HS-27A (cell line): ENCODE measurements around the gene MVB12B.

Source experiments
- DNase-seq: peaks from one replicate; pipeline ENCODE4 v3.0.0-alpha.2; 2012; ENCODE audit warnings: low read depth, missing footprints

Gene MVB12B

DNA sequence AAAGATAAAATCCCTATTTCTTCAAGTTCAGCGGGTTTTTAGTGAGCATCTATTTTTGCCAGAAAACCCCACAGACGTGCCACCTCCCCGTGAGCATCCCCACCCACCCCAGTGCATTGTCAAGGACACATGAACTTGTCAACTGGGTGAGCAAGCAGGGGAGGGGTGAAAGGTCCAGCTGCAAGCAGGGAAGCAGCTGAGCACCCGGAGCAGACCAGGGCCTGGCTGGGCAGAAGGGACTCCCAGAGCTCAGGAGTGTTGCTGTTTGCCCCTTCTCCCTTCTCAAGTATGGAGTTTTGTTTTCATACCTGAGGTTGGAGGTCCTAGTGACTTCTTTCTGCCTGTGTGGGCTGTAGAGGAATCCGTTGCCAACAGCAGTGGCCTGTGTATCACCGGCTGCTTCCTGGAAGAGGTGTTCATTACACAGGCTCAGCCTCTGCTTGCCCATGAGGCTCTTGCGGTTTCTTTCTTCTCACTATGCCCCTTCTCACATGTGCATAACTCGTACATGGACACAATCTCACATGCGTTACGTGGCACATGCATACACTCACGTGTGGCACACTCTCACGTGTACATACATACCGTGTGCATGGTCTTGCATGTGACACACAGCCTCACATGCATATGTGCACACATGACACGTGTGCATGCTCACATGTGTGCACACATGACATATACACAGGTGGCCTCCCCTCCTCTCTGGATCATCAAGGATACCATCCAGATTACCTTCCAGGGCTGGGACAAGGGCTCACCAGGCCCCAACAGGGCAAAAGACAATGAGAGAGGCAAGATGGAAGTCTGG lies 126.7 kb downstream of the MVB12B start:
- no peak for DNase-seq

DNA sequence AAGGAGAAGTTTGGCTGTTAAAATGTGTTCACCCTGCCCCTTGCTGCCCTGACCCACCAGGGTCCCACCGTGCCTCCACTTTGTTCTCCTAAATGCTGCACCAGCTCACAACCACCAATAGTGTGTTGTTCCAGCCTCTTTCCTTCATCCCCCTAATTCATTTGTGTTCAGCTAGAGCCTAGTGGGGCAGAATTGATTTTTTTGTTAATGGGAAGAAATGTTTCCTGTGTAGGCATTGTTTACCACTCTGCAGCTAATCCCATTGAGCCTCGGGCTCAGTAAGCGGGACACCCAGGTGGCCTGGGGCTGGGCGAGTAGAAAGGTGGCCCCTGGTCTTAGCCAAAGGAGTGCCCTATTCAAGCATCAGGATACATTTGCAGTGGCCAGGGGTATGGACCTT lies 127.6 kb downstream of the MVB12B start:
- DNase-seq: no peak

DNA sequence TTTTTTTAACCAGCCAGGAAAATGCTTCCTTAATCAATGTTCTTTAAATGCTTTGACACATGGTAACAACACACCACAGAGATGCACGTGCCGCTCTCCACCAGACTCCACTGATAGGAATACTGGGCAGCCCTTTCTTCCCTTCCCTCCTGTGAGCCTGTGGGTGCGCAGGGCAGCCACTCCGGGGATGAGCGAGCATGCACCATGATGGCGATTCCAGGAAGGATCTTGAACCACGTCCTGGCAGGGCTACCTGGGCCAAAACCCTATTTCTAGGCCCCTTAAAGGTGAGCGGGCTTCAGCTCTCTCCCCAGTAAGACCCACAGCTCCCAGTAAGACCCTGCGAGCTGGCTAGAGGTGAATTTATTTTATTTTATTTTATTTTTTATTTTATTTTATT lies 128.2 kb downstream of the MVB12B start:
- no peak for DNase-seq

DNA sequence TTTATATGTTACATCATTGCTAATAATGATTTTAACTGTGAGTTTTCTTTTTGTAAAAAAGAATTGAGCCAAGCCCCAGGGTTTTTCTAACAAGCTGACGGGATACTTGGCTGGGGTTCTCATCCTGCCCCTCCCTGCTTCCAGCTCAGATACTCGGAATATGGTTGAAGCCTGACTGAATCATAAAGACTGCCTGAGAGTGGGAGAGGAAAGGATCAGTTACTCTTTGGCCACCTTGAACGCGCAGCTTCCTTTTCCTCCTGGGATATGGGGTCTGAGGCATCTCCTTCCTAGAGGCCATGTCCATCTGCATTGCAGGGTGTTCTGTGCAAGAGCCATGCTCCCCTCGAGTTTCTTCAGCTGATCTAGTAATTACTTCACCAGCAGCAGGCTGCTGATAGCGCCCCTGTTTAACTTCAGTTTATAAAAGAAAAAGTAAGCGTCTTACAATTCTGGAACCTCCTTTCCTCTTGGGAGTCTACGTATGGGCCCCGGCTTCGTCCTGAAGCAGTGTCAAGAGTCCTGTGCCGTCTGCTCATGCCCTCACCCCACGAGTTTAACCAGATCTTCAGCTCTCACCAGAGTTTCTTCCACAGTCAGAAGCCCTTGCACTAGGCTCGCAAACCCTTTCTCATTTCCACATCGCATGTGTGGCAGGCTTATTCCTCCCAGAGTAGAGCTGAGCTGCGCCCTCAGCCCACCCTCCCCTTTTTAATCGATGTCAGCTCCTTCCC lies 130.0 kb downstream of the MVB12B start:
- DNase-seq: no peak

DNA sequence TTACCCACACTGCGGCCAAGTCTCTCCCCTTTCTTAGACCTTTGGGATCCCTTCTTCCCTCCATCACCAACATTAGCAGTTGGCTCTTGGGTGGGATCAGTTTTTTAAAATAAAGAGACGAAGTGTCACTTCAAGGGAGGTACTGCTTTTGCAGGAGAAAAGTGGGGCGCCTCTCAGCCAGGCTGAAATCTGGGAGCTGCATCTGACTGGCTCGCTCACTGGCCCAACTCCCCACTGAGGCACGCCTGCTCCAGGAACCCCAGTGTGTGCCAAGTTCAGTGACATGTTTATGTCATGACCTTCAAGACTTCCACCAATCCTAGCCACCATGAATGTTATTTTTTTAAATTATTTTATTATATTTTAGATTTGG lies 130.5 kb downstream of the MVB12B start:
- DNase-seq: no peak

DNA sequence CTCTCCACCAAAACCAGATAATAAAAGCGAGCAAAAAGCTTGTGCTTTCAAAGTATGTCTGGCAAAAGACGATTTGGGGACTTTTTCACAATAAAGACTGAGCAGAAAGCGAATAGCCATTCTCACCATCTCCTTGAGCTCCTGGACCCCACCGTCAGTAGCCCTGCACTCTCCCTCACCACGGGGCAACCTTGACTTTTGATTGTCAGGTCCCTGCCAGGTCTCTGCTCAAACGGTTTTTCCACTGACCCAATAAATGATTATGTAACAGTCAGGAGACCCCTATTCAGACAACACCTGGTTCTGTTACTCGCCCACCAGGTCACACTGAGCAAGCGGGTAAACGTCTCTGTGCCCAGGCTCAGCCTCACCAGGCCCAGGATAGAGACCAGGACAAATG lies 131.3 kb downstream of the MVB12B start:
- DNase-seq: no peak

DNA sequence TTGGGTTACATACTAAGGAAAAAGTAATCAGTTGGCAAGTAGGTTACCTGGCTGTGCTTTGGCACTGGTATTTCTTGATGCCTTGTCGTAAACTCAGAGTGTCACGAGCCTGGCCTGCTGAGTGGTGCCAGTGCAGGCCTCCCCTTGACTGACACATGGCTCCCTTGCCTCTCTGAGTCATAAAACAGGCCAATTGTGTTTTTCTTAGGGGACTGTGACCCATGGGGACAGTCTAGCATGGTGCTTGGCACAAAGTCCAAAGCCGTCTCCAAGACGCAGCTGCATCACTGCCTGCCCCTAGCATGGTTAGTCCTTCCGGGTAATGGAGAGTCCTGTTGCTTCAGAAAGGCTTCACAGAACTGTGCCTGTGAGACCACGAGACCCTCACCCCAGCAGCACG lies 132.5 kb downstream of the MVB12B start:
- no peak for DNase-seq

DNA sequence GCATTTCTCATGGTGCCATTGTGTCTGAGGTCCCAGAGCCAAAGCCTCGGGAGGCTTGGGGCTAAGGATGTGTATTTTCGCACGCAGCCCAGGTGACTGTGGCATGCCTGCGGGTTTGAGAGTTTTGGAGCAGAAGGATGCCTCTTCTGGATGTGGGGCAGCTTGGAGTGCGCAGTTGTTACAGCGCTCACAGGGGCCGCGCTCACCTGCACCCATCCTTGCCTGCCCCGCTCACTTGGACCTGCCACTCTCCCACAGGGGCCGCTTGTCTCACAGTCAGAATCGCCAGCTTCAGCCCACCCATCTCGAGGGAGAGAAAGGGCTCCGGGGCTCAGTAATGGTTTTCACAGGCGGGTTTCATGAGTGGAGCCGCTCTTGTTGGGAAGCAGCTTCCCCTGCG lies 132.9 kb downstream of the MVB12B start:
- DNase-seq: no peak

DNA sequence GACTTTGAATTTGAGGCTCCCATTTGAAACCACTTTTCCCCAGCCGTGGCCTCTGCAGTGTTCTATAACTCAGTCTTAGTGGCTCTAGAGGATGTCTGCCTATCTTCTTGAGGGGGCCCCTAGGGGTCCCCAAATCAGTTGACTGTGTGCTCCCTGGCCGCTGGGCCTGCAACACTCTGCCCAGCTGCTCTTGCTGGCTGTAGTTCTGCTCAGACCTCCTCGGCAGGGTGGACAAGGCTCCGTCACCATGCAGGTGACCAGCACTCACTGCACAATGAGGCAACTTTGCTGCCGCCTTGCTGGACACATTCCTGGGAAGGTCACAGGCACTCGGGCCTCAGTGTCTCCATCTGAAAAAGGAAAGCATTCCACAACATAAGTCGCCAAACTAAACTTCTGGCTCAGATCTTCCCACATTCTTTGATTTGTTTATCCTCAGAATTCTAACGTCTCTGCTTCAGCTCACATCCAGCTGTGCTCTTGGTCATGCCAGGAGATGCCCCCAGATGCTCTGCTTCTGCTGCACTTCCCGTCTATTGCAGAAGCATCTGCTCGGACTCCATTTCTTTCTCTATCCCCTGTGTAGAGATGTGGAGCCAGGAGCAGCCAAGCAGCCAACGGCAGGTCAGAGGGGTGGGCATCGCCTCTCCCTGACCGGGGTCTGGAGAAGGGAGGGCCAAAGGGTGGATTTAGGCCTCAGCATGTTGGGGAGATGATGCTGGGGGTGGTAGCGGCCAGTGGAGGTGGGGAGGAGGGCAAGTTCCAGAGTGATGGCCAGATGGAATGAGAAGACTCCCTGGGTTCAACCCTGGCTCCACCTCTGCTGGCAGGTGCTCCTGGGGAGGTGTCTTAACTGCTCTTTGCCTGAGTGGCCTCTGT lies 133.6 kb downstream of the MVB12B start:
- no peak for DNase-seq

DNA sequence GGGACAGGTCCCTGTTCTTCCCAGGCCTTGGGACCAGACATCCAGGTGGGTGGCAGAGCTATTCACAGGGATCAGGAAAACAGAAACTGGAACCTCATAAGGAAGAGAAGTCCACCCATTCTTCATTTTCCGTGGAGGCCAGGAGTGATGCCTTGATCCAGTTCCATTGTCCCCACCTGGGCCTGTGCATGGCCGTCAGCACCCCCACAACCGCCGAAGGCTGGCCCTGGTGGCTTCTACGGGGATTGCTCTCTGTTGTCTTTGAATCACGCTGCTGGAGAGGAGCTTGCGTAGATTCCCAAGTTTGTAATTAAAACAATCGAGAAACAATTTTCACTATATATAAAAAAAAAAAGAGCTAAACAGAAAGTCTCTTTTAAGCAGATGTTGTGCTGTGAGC lies 134.4 kb downstream of the MVB12B start:
- no peak for DNase-seq

DNA sequence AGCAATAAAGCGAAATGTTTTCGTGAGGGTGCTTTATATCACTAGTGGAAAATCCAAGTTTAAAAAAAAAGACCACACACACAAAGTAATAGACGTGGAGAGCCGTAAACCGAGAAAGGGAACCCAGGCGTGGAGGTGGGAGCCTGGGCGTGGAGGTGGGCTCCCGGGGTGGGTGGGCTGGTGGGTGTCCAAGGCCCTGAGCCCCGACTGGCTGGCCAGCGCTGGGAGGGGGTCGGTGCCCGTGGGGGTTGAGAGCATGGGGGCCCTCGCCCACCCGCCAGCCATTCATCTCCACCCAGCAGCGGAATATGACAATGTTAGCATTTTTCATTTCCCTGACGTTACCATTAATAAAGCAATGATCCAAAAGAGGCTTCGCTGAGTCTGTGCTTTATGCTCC lies 135.0 kb downstream of the MVB12B start:
- no peak for DNase-seq

DNA sequence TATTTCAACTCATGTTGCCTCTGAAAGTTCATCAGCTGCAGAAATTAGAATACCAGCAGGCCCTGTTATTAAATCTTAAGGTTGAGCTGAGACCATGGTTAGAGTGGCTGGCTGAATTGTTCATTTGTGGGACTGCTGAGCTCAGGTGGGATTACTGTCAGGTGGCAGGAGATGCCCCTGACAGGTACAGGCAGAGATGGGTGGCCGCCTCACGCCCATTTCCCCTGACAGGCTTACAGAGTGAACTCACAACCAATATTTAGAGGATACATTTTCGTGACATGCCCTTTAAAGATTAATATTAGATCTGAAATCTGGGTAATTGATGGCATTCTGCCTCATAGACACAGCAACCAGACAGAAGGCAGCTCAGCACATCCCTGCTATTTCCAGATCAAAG lies 136.0 kb downstream of the MVB12B start:
- no peak for DNase-seq

DNA sequence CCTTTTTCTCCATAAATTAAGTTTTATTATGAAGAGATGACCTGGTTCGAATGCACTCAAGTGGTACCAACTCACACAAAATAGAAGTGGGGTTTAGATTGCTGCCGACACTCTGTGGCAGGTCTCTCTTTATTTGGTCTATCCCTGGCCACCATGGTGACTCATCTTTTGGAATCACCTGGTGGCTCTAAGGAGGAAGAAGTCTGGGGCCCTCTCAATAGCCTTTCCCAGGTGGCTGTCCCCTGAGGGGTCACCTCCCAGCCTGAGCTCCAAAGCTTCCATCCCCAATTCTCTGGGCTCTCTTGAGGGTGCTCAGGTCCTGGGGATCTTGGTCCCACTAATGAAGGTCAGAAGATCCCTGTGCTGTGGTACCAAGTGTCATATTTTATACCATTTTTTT lies 136.8 kb downstream of the MVB12B start:
- no peak for DNase-seq

DNA sequence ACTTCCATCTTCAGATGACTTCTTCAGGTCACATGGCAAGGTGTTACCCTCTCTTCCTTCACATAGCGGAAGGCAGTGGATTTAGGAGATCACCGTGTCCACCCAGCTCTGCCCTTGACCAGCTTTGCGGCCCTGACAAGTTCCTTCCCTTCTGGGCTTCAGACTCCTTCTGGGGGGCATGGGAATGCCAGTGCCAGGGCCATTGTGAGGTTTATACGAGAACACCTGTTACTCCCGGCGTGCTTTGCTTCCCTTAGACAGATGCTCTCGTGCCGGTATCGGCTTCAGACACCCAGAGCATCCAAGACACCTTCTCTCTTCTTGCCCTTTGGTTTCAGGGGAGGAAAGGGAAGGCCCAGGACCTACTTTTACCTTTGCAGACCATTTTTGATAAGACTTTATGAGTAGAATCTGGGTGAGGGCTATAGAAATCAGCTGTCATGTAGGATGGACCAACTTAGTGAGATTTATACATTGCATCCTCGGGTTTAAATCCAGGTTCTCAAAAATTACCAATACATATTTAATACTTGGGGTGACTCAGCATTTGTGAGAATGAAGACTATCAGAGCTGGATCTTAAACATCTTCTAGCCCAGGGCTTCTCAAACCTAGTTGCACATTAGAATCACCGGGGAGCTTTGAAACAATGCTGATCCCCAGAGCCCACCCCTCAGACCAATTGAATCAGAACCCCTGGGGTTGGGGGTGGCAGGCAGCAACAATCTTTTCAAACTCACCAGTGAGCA lies 138.2 kb downstream of the MVB12B start:
- no peak for DNase-seq

DNA sequence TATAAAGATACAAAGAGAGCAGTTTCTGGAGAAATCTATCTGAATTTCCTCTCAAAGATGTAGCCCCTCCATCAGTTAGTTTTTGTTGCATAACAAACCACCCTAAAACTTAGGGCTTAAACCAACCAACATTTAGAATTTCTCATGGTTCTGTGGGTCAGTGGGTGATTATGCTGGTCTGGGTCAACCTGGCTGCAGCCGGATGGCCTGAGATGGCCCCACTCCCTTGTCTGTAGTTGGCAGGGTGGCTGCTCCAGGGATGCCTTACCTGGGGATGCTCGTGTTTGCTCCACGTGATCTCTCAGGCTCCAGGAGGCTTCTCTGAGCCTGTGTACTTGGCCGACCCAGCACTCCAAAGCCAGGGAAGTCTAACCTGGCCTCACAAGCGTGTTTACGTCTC lies 139.3 kb downstream of the MVB12B start:
- no peak for DNase-seq

DNA sequence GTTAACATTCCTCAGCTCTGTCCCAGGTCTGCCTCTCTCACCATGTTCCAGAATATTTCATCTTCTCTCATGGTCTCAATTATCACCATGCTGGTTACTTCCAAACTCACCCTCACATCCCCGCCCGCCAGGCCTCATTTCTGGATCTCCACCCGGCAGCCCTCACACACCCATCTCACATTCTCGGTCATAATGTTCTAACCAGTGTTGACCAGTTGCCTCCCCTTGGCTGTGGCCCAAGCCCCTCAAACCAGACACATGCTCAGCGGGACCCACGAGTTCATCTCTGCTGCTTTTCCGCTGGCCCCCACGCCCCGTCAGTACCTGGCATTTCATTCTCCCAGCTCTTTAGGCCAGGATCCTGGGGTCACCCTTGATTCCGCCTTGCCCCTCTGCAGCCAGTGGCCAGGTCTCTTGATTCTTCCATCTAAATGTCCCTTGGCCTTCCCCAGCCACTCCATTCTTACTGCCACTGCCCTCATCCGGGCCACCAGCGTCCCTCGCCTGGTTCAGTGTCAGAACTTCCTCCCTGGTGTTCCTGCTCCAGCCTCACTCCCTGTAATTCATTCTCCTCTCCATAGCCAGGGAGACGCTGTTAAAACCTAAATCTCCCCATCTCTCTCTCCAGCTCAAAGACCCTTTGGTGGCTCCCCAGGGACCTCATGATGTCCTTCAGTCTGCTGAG lies 141.7 kb downstream of the MVB12B start:
- no peak for DNase-seq

DNA sequence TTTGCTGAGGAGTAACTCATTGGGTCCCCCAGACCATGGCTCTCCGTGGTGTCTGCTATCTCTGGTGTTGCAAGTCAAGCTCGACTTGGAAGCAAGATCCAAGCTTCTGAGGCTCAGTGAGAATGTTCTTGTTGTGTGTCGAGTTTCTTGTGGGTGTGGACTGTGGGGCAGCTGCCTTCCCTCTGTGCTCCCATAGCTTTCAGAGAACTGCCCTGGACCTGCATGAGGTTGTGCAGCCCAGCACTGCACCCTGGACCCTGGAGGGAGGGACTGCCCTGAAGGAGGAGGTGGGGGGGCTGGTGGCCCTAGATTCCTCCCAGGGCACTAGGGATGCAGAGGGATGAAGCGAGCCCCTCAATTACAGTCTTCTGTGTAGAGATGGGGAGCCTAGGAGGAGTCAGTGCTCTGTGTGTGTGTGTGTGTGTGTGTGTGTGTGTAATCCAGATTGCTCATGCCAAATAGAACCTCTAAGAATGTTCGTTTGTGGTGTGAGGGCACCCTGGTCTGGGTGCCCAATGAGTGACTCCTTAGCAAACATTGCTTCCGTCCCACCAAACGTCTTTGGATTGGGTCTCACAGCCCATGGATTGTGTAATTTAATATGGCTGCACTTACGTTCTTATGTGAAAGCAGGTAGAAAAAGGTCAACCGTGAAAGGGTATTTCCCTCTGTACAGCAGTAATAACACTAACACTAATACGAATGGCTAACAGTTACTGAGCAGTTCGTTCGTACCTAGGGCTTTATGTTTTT lies 143.8 kb downstream of the MVB12B start:
- no peak for DNase-seq

DNA sequence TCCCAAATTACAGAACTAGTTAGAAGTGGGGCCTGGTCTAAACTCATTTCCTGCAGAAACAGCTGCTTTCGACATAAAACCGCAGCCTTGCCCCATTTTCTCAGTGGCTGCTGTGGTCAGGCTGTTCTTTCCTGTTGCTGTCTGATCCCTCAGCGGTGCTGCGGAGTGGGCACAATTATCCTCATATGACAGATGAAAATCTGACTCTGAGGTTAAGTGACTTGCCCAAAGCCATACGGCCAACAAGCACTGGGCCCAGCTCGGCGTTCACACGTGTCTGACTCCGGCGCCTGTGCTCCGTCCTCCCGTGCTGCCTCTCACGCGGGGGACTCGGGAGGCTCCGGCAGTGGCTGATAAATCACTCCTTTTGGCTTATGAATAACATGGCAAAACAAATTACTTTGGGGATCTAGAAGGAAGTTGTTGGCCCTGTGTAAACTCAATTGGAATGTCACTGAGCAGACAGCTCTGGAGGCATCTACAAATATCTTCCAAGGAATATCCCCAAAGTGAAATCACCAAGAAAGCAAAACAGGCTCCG lies 144.5 kb downstream of the MVB12B start:
- no peak for DNase-seq

DNA sequence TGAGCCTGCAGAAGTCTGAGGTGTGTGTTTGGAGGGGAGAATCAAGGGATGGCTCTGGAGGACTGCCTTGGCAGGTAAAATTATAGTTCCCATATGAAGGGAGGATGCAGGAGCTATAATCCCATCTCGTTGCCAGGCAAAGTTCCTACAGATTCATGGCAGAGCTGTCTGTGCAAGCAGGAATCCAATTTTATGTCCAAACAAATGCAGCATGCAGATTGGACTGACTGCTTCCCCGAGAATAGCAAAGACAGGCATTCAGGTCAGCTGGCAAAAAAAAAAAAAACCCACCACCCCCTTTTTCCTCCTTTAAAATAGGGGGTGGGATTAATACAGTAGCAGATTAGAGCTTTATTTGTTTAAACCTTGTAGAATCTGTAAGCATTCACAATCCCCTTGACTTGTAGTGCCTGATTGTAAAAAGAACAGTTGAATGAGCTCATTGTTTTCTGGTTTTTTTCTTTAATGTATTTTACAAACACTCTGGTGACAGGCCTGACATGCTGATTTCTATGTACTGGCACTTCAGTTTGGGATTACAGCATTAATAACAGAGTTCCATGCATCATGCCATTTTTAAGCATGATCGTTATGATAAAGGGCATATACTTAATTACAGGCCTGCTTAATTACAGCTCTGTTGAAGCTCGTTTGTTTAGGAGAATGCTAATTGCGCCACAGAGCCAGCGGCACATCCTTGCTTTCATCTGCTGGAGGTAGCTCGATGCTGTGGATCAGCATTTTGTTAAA lies 145.7 kb downstream of the MVB12B start:
- no peak for DNase-seq

DNA sequence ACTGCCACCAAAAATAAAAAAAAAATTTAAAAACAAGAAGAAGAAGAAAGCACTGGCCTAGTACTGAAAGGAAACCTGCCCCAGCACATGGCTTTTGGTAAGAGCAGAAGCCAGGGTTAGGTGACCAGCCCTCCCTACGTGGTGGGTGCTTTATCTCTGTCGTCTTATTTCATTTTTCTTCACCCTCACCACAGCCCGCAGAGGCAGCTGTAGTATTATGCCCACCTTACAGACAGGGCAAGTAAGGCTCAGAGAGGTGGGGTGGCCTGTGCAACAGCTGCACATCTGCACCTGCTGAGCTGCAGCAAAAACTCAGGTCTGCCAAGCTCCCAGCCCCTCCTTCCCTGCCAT lies 146.3 kb downstream of the MVB12B start:
- DNase-seq: no peak
